Activated naive CD8-positive, alpha-beta T cell treated with anti-CD3 and anti-CD28 coated beads for 36 hours (primary cell): Measurements from ENCODE around the gene PTGES2. TPM values are rescaled to one million over a fixed set of nuclear protein-coding genes. Genes with fewer than 3 reads are reported as not detected.
A peak's percentile ranks its signal among the peaks of the same experiment; 100 is the strongest.

Experiments
- DNase-seq: peaks from one replicate; pipeline ENCODE4 v3.0.0; 2021
- H3K27ac Mint-ChIP-seq: one replicate; pipeline ENCODE4 v1.8.0; 2022; ENCODE audit warnings: mild to moderate bottlenecking, moderate library complexity, mixed read lengths
- H3K27me3 Mint-ChIP-seq: one replicate; pipeline ENCODE4 v1.8.0; 2022; ENCODE audit warnings: mild to moderate bottlenecking, mixed read lengths
- H3K36me3 Mint-ChIP-seq: one replicate; pipeline ENCODE4 v1.8.0; 2021; ENCODE audit warnings: mild to moderate bottlenecking, mixed read lengths
- H3K4me1 Mint-ChIP-seq: one replicate; pipeline ENCODE4 v1.8.0; 2021; ENCODE audit warnings: mixed read lengths
- H3K4me3 Mint-ChIP-seq: one replicate; pipeline ENCODE4 v1.8.0; 2022; ENCODE audit warnings: mild to moderate bottlenecking, moderate library complexity, mixed read lengths
- H3K9me3 Mint-ChIP-seq: one replicate; pipeline ENCODE4 v1.8.0; 2022; ENCODE audit warnings: mixed read lengths
- total RNA-seq, 2 experiments: library from RNA; stranded (reverse); gene quantifications; one replicate each; pipeline ENCODE4 v1.2.3, GENCODE V29; 2021

Gene PTGES2
- total RNA-seq, 2 experiments from 2014 or later: 63.3 to 66.1 TPM

- Mint-ChIP-seq H3K4me3 (no peak overlapping the region), H3K4me1 (peaks cover 19% of the 10 kb centered on the region), H3K36me3 (peaks cover 15% of the 10 kb centered on the region), H3K27me3 (no peaks in the 10 kb centered on the region), H3K9me3 (no peaks in the 10 kb centered on the region), H3K27ac (peak overlapping the region; percentile 42)
- DNase-seq: no peak
These were observed 19.9 kb downstream of the PTGES2 start for GRCh38 chr9:128107468-128108268.

DNA sequence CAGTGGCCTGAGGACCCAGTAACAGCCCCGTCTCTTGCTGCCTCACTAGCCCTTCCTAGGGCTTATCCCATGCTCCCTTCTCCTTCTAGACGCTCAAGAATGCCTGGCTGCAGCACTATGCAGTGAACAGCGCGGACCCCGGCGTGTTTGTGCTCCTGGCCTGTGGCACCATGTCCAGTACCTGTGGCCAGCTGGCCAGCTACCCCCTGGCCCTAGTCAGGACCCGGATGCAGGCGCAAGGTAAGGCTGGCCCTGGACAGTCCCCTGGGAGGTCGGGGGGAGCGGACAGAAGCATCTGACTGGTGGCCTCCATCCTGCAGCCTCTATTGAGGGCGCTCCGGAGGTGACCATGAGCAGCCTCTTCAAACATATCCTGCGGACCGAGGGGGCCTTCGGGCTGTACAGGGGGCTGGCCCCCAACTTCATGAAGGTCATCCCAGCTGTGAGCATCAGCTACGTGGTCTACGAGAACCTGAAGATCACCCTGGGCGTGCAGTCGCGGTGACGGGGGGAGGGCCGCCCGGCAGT is 20.5 kb downstream of the PTGES2 start:
- Mint-ChIP-seq H3K9me3 (no peaks in the 10 kb centered on the region), H3K4me3 (no peak overlapping the region), H3K27me3 (no peaks in the 10 kb centered on the region), H3K27ac (no peak overlapping the region), H3K36me3 (peaks cover 16% of the 10 kb centered on the region), H3K4me1 (peaks cover 21% of the 10 kb centered on the region)
- DNase-seq: no peak

- Mint-ChIP-seq H3K27ac (peak overlapping the region; percentile 14), H3K9me3 (no peaks in the 10 kb centered on the region), H3K4me1 (peaks cover 21% of the 10 kb centered on the region), H3K36me3 (peaks cover 16% of the 10 kb centered on the region), H3K4me3 (no peak overlapping the region), H3K27me3 (no peaks in the 10 kb centered on the region)
- DNase-seq: no peak
These were observed 21.2 kb downstream of the PTGES2 start for GRCh38 chr9:128106181-128106939.

GRCh38 chr9:128105538-128106175 is 21.9 kb downstream of the PTGES2 start:
- Mint-ChIP-seq H3K4me3 (no peak overlapping the region), H3K9me3 (no peaks in the 10 kb centered on the region), H3K36me3 (peaks cover 17% of the 10 kb centered on the region), H3K27ac (no peak overlapping the region), H3K4me1 (peaks cover 21% of the 10 kb centered on the region), H3K27me3 (no peaks in the 10 kb centered on the region)
- DNase-seq: no peak

- no peaks in the 10 kb centered on the region for H3K27me3 Mint-ChIP-seq
- no peak for DNase-seq
- H3K4me1 Mint-ChIP-seq: peaks cover 32% of the 10 kb centered on the region
- no peaks in the 10 kb centered on the region for H3K9me3 Mint-ChIP-seq
- no peak overlapping the region for H3K4me3 Mint-ChIP-seq
- no peak overlapping the region for H3K27ac Mint-ChIP-seq
- H3K36me3 Mint-ChIP-seq: peaks cover 12% of the 10 kb centered on the region
These were observed 23.3 kb downstream of the PTGES2 start for GRCh38 chr9:128104171-128104618.

GRCh38 chr9:128103589-128103962 is 24.0 kb downstream of the PTGES2 start:
- H3K4me1 Mint-ChIP-seq: peaks cover 38% of the 10 kb centered on the region
- H3K36me3 Mint-ChIP-seq: peaks cover 12% of the 10 kb centered on the region
- DNase-seq: peak; percentile 41
- H3K27ac Mint-ChIP-seq: peak overlapping the region; percentile 4
- H3K27me3 Mint-ChIP-seq: no peaks in the 10 kb centered on the region
- H3K4me3 Mint-ChIP-seq: no peak overlapping the region
- no peaks in the 10 kb centered on the region for H3K9me3 Mint-ChIP-seq

GRCh38 chr9:128102861-128103588 is 24.5 kb downstream of the PTGES2 start:
- Mint-ChIP-seq H3K27me3 (no peaks in the 10 kb centered on the region), H3K4me3 (no peak overlapping the region), H3K36me3 (peaks cover 12% of the 10 kb centered on the region), H3K9me3 (no peaks in the 10 kb centered on the region), H3K4me1 (peaks cover 43% of the 10 kb centered on the region), H3K27ac (peak overlapping the region; percentile 4)
- no peak for DNase-seq

DNA sequence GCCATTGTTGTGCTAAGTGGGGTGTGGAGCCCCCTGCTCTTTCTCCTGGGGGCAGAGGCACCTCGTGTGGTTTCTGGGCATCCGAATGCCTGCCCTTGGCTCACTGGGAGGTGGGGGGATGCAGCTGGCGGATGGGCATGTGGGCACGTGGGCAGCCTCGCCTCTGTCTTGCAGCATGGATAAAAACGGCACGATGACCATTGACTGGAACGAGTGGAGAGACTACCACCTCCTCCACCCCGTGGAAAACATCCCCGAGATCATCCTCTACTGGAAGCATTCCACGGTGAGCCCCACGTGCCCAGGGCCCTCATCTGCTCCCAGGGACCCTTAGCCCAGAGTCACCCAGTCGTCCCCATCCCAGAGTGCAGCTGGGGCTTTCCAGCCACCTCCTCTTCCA is 25.3 kb downstream of the PTGES2 start:
- Mint-ChIP-seq H3K27ac (peak overlapping the region; percentile 46), H3K9me3 (no peaks in the 10 kb centered on the region), H3K4me3 (no peak overlapping the region), H3K27me3 (no peaks in the 10 kb centered on the region), H3K36me3 (peaks cover 9% of the 10 kb centered on the region), H3K4me1 (peaks cover 48% of the 10 kb centered on the region)
- no peak for DNase-seq

DNA sequence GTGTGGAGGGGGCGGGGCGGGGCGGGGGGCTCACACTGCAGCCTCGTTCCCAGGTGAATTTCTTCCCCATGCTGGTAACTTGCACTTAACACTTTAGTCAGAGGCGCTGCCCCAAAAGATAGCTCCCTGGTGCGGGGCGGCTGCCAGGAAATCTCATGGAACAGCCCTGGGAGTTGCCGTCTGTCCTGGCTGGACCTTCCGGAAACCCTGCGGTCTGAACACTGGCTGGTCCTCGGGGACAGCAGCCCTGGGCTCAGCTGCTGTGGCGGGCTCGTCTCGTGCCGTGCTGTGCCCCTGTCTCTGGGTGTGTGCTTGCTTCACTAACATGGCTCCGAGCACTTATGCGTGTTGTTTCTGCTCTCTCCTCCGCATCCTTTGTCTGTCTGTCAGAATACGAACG is 25.8 kb downstream of the PTGES2 start:
- no peak for DNase-seq
- H3K4me1 Mint-ChIP-seq: peaks cover 53% of the 10 kb centered on the region
- H3K9me3 Mint-ChIP-seq: no peaks in the 10 kb centered on the region
- peaks cover 7% of the 10 kb centered on the region for H3K36me3 Mint-ChIP-seq
- H3K27me3 Mint-ChIP-seq: no peaks in the 10 kb centered on the region
- H3K4me3 Mint-ChIP-seq: no peak overlapping the region
- peak overlapping the region; percentile 46 for H3K27ac Mint-ChIP-seq

DNA sequence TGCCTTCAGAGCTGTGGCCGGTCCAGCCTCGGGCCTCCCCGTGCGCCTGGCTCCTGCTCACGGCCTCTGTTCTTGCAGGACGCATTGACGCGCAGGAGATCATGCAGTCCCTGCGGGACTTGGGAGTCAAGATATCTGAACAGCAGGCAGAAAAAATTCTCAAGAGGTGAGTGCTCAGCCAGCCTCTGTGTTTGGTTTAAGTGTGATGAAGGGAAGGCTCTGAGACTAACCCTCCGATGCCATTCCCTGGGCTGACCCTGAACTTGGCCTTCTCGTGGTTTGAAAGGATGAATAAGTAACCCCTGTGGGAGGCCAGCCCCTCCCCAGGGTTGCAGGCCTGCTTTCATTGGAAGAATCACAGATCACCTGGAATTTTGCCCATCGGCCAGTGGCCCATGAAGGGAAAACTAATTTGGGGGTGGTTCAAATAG is 26.3 kb downstream of the PTGES2 start:
- peaks cover 56% of the 10 kb centered on the region for H3K4me1 Mint-ChIP-seq
- no peak overlapping the region for H3K27ac Mint-ChIP-seq
- H3K4me3 Mint-ChIP-seq: no peak overlapping the region
- H3K9me3 Mint-ChIP-seq: no peaks in the 10 kb centered on the region
- DNase-seq: no peak
- no peaks in the 10 kb centered on the region for H3K27me3 Mint-ChIP-seq
- H3K36me3 Mint-ChIP-seq: peaks cover 6% of the 10 kb centered on the region

- peaks cover 56% of the 10 kb centered on the region for H3K4me1 Mint-ChIP-seq
- peaks cover 6% of the 10 kb centered on the region for H3K36me3 Mint-ChIP-seq
- H3K27ac Mint-ChIP-seq: peak overlapping the region; percentile 23
- no peaks in the 10 kb centered on the region for H3K27me3 Mint-ChIP-seq
- DNase-seq: no peak
- no peaks in the 10 kb centered on the region for H3K9me3 Mint-ChIP-seq
- H3K4me3 Mint-ChIP-seq: no peak overlapping the region
These were observed 26.9 kb downstream of the PTGES2 start for GRCh38 chr9:128100581-128100980.

- Mint-ChIP-seq H3K36me3 (peaks cover 6% of the 10 kb centered on the region), H3K4me3 (peak overlapping the region; percentile 75), H3K9me3 (no peaks in the 10 kb centered on the region), H3K27ac (peak overlapping the region; percentile 23), H3K27me3 (no peaks in the 10 kb centered on the region), H3K4me1 (peaks cover 62% of the 10 kb centered on the region)
- DNase-seq: peak; percentile 23
These were observed 27.5 kb downstream of the PTGES2 start for GRCh38 chr9:128099932-128100491.

DNA sequence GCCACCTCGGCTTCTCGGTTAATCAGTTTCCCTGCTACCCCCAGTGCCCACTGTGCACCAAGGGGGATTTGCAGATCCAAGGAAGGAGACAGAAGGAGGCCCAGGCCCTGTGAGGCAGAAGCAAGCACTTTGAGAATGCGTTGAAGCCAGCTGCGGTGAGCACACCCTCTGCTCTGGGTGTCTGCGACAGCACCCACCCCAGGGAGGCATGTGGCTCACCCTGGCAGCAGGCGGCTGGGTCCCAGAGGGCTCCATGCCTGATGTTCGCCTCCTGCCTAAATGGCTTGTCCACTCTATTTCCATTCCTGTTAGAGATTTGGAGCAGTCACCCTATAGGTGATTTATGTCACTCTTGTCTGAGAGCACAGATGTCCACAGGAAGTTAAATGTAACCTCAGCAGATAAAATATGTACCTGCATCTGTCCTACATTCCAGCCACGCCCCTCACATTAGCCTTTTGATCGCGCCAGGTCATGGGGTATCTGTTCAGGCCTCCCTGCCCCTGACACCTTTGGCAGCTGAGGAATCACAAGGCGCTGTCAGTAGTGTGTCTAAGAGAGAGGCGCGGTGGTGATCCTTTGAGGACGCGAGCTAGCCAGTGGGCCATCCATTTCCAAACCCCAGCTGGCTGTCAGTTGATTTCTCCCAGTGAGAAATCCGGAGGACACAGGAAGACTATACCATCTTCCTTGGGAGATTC is 28.1 kb downstream of the PTGES2 start:
- Mint-ChIP-seq H3K4me1 (peaks cover 67% of the 10 kb centered on the region), H3K27me3 (no peaks in the 10 kb centered on the region), H3K4me3 (peak overlapping the region; percentile 75), H3K27ac (peak overlapping the region; percentile 73), H3K36me3 (peaks cover 10% of the 10 kb centered on the region), H3K9me3 (no peaks in the 10 kb centered on the region)
- no peak for DNase-seq
